K562 (cell line): ENCODE data around the gene SETD1B. TPM values are rescaled to one million over a fixed set of nuclear protein-coding genes. Genes with fewer than 3 reads are reported as not detected.

Experiments used
- ATAC-seq: fragments of 200-7000 bp; cut with Tn5 transposase; 3 replicates; pipeline ENCODE4 v1.9.1; 2020; ENCODE audit warnings: moderate library complexity
- BruUV-seq: library from RNA; stranded (reverse); fragments of 400-500 nt; replicated peaks from 2 replicates; lab custom pipeline; 2021; lab: Mats Ljungman, UMichigan
- CTCF ChIA-PET: fragments of 300-600 bp; formaldehyde crosslinking; extraction: SDS; loops from one replicate; lab custom pipeline; 2021; ENCODE audit warnings: low intra/inter-chr PET ratio; lab: Yijun Ruan, JAX
- POLR2A ChIA-PET: fragments of 300-600, 350-650 bp; sonication (Branson Sonifier 250); formaldehyde crosslinking; extraction: SDS; loops from one replicate; lab custom pipeline; 2021; ENCODE audit warnings: antibody characterized with exemption, inconsistent platforms; lab: Yijun Ruan, JAX
- DNase-seq, 4 experiments: peaks; one replicate each; pipeline versions ENCODE4 v3.0.0 to v3.0.0-alpha.2; 2011 to 2018; ENCODE audit warnings: low spot score in 3 of 4, mixed read lengths in 3 of 4; ENCODE audit errors: extremely low read depth in 1 of 4
- FAIRE-seq: peaks from 2 replicates; lab custom pipeline; 2011; peaks lifted over from hg19 to GRCh38; lab: Jason Lieb, UNC
- H2AFZ ChIP-seq: 2 replicates; pipeline ENCODE4 v1.6.0; 2011; ENCODE audit warnings: low read depth, low read length, control low read depth, inconsistent platforms
- H3K27ac ChIP-seq: fragments of 200-600 bp; 3 replicates; pipeline ENCODE4 v1.8.0; 2011; ENCODE audit warnings: low read depth, mild to moderate bottlenecking, control low read depth, inconsistent platforms, low read length, moderate library complexity, mixed read lengths; ENCODE audit errors: extremely low read depth
- H3K27me3 ChIP-seq, 2 experiments: fragments of 300-600 bp in 1 of 2; 2 replicates in 1 of 2; 3 replicates in 1 of 2; pipeline versions ENCODE4 v1.6.0 to v1.8.0; 2011; ENCODE audit warnings: inconsistent platforms in 2 of 2, low read length in 2 of 2, mild to moderate bottlenecking in 1 of 2, mixed read lengths in 1 of 2, moderate library complexity in 1 of 2; ENCODE audit not compliant: control insufficient read depth in 2 of 2, insufficient read depth in 2 of 2
- H3K36me3 ChIP-seq: fragments of 300-600 bp; 3 replicates; pipeline ENCODE4 v1.8.0; 2011; ENCODE audit warnings: mild to moderate bottlenecking, low read length, inconsistent platforms; ENCODE audit not compliant: control insufficient read depth, insufficient read depth
- H3K4me1 ChIP-seq, 2 experiments: fragments of 200-600 bp in 1 of 2; replicated peaks in 1 of 2; 2 replicates in 1 of 2; 3 replicates in 1 of 2; pipeline versions ENCODE4 v1.5.1 to v1.8.0; 2011; ENCODE audit warnings: inconsistent platforms in 2 of 2, low read length in 2 of 2, mild to moderate bottlenecking in 1 of 2, mixed read lengths in 1 of 2, moderate library complexity in 1 of 2; ENCODE audit not compliant: control insufficient read depth in 2 of 2, insufficient read depth in 2 of 2
- H3K4me2 ChIP-seq: 2 replicates; pipeline ENCODE4 v1.6.1; 2011; ENCODE audit warnings: low read length, control low read depth, inconsistent platforms, mixed read lengths; ENCODE audit not compliant: insufficient read depth
- H3K4me3 ChIP-seq: fragments of 200-600 bp; sonication (generic), shearing (Covaris generic); 2 replicates; pipeline ENCODE4 v1.5.1; 2016; ENCODE audit warnings: control low read depth, inconsistent platforms
- H3K79me2 ChIP-seq: fragments of 200-600 bp; 3 replicates; pipeline ENCODE4 v1.8.0; 2011; ENCODE audit warnings: low read length, inconsistent platforms; ENCODE audit not compliant: control insufficient read depth, insufficient read depth
- H3K9ac ChIP-seq, 2 experiments: 2 replicates each; pipeline versions ENCODE4 v1.6.0 to v1.6.1; 2011; ENCODE audit warnings: low read depth in 2 of 2, low read length in 2 of 2, control low read depth in 1 of 2, inconsistent platforms in 1 of 2, mild to moderate bottlenecking in 1 of 2, mixed read lengths in 1 of 2; ENCODE audit not compliant: insufficient read depth in 1 of 2
- H3K9me1 ChIP-seq: one replicate; pipeline ENCODE4 v1.6.0; 2011; ENCODE audit warnings: inconsistent platforms, mild to moderate bottlenecking, low read length, moderate library complexity; ENCODE audit not compliant: control insufficient read depth, insufficient read depth
- H3K9me3 ChIP-seq: replicated peaks from 2 replicates; pipeline ENCODE4 v1.5.1; 2011; ENCODE audit warnings: low read depth, low read length, inconsistent platforms; ENCODE audit not compliant: control insufficient read depth, insufficient read depth
- H4K20me1 ChIP-seq: replicated peaks from 2 replicates; pipeline ENCODE4 v1.6.1; 2011; ENCODE audit warnings: low read length, inconsistent platforms, mixed read lengths; ENCODE audit not compliant: control insufficient read depth, insufficient read depth
- FOSL1 ChIP-seq: fragments of 200-800 bp; sonication (Bioruptor generic); conservative IDR thresholded peaks from 2 replicates; pipeline ENCODE4 v1.6.1; 2016; ENCODE audit warnings: missing genetic modification characterization, missing compliant biosample characterization
- JUND ChIP-seq, 2 experiments: IDR thresholded peaks; 2 replicates in 1 of 2; 3 replicates in 1 of 2; pipeline ENCODE4 v1.6.1; 2011; ENCODE audit warnings: borderline replicate concordance in 2 of 2, low read depth in 2 of 2, low read length in 2 of 2, improper control_type of control experiment in 1 of 2, missing biosample characterization in 1 of 2, missing genetic modification characterization in 1 of 2, missing genetic modification reagents in 1 of 2
- WGBS: fragments of 100-300 bp; shearing (Covaris generic); methylation state at CpG from one replicate; pipeline ENCODE4 v1.1.6; 2016; ENCODE audit warnings: low coverage, mixed read lengths; ENCODE audit not compliant: insufficient coverage; ENCODE audit errors: missing lambda C conversion rate; 5-methylcytosine and 5-hydroxymethylcytosine counted together
- in situ Hi-C: fragments of 300-500 bp; cut with MboI; formaldehyde crosslinking; loops from 4 replicates; pipeline ENCODE4 v1.15.0; 2018; ENCODE audit warnings: inconsistent platforms, mixed read lengths
- intact Hi-C: fragments of 100-400 bp; cut with micrococcal nuclease; formaldehyde crosslinking; loops from 2 replicates; pipeline ENCODE4 v1.14.2; 2022
- polyA plus RNA-seq, 8 experiments: library from polyadenylated mRNA; depleted of rRNA in 4 of 8; stranded (reverse) in 5 of 8; unstranded in 3 of 8; fragments of >200 nt; fragmentation: Nextera tagmentation in 2 of 8; fragmentation: Illumina TruSeq in 1 of 8; extraction: Ambion mirVana in 2 of 8; extraction: Trizol in 1 of 8; gene quantifications; 2 replicates each; pipeline versions ENCODE4 v1.2.1 to v1.2.3, GENCODE V29; 2011 to 2014; ENCODE audit warnings: inconsistent platforms in 1 of 8, missing spikeins in 1 of 8
- total RNA-seq, 7 experiments: library from RNA; depleted of rRNA in 6 of 7; stranded (reverse); fragments of >200 nt in 6 of 7; fragmentation: Illumina TruSeq in 2 of 7; extraction: Trizol in 2 of 7; gene quantifications; 2 replicates each; pipeline versions ENCODE4 v1.2.1 to v1.2.3, GENCODE V29; 2011 to 2021; ENCODE audit warnings: low replicate concordance in 1 of 7
- TF ChIP-seq, protein P1 (sequence below): fragments of 450-650 bp; IDR thresholded peaks from 2 replicates; pipeline ENCODE4 v1.6.1; 2018; ENCODE audit not compliant: partially characterized antibody

The SETD1B gene
- total and polyA plus RNA-seq, 9 of the 15 experiments (the other 6 are each of a cell fraction or from before 2014, with no cell fraction given) = 0.48 to 26.6 (median 2.3) TPM

DNA sequence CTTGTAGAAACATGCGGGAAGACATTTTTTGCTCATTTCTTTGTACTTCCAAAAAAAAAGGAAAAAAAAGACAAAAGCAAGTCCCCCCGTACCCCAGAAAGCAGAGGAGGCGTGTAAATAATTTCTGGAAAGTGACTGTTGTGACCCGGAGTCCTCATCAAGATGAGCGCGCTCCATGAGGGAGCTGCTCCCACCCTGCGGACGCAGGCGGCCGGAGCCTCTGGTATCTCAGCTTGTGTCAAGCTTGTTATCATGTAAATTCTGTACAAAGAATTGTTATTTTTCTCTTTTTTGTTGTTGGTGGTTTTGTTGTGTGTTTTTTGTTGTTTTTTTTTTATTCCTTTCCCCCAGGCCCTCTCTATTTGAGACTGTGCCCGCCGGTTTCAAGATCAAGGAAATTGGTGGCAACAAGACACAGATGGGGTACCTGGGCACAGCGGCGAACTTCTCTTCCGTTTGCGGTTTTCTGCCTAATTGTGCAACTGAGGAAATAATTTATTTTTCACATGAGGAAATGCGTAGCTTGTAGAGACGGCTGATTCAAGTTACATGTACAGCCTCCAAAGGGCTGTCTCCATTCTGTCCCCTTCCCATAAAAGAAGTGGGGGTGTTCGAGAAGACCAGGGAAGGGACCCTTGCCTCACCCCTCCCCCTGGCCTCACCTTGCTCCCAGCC is 27.9 kb downstream of the SETD1B start:
- no peak for FAIRE-seq
- Histone ChIP-seq H3K4me1 (peaks cover 0 to 17% of the 10 kb centered on the region in 2 experiments; a peak in 1 of 5 replicates), H4K20me1 (no peaks in the 10 kb centered on the region), H2AFZ (no peak overlapping the region), H3K9me1 (no peaks in the 10 kb centered on the region), H3K79me2 (no peaks in the 10 kb centered on the region), H3K27ac (no peak overlapping the region), H3K4me3 (no peak overlapping the region), H3K36me3 (peaks cover 54% of the 10 kb centered on the region; the same call in 2 of the 3 replicates), H3K9ac (0 out of 4 replicates have a peak overlapping the region, but pooled peaks of 1 of the 2 experiments have one; percentile 36), H3K27me3 (no peaks in the 10 kb centered on the region), H3K9me3 (no peaks in the 10 kb centered on the region), H3K4me2 (no peak overlapping the region)
- intact Hi-C loops (no loop called here), in situ Hi-C loops (loop anchor here (25.0 kb wide), 1 partner anchor 1556 kb away; the partner anchor contains the start of gene KMT5A)
- CTCF ChIA-PET = no interaction called here
- POLR2A ChIA-PET = no interaction called here
- TF ChIP-seq, protein P1, sequence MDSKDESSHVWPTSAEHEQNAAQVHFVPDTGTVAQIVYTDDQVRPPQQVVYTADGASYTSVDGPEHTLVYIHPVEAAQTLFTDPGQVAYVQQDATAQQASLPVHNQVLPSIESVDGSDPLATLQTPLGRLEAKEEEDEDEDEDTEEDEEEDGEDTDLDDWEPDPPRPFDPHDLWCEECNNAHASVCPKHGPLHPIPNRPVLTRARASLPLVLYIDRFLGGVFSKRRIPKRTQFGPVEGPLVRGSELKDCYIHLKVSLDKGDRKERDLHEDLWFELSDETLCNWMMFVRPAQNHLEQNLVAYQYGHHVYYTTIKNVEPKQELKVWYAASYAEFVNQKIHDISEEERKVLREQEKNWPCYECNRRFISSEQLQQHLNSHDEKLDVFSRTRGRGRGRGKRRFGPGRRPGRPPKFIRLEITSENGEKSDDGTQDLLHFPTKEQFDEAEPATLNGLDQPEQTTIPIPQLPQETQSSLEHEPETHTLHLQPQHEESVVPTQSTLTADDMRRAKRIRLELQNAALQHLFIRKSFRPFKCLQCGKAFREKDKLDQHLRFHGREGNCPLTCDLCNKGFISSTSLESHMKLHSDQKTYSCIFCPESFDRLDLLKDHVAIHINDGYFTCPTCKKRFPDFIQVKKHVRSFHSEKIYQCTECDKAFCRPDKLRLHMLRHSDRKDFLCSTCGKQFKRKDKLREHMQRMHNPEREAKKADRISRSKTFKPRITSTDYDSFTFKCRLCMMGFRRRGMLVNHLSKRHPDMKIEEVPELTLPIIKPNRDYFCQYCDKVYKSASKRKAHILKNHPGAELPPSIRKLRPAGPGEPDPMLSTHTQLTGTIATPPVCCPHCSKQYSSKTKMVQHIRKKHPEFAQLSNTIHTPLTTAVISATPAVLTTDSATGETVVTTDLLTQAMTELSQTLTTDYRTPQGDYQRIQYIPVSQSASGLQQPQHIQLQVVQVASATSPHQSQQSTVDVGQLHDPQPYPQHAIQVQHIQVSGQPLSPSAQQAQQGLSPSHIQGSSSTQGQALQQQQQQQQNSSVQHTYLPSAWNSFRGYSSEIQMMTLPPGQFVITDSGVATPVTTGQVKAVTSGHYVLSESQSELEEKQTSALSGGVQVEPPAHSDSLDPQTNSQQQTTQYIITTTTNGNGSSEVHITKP = no peak
- no peak for TF ChIP-seq JUND (IDR thresholded peaks at IDR 0.05; ENCODE audit: borderline replicate concordance, low read depth, low read length)
- TF ChIP-seq JUND (tag; IDR thresholded peaks at IDR 0.05; ENCODE audit: borderline replicate concordance, low read depth, low read length) = no peak
- TF ChIP-seq FOSL1 (tag) = no peak
- ATAC-seq = no peak
- TSS peak; percentile 41 for BruUV-seq
- WGBS = 93% methylated on average over 19 of the region's 19 CpGs
- no peak for DNase-seq
